Adrenal gland (tissue), 19 donors: Measurements from ENCODE around the gene KRTAP9-3. TPM values are rescaled to one million over a fixed set of nuclear protein-coding genes. Genes with fewer than 3 reads are reported as not detected.
"Not testable (repeated sequence)": the region's sequence is repeated elsewhere in the genome, so short reads cannot be mapped to it uniquely, and the experiment has no call there.

ENCODE experiments used
- DNase-seq, 7 donors: peaks; one replicate each; pipeline ENCODE4 v3.0.0-alpha.2; 2019 to 2020
- H3K27ac ChIP-seq, 5 donors: fragments of 200-600 bp; sonication (generic) in 4 of 5; 1 replicate in 3 of 5; 2 replicates in 2 of 5; pipeline versions ENCODE4 v1.5.1 to v1.8.0; 2016 to 2020; ENCODE audit warnings: mild to moderate bottlenecking in 1 of 5
- H3K27me3 ChIP-seq: fragments of 200-600 bp; 2 replicates; pipeline ENCODE4 v1.8.0; 2021
- H3K36me3 ChIP-seq, 2 donors: fragments of 200-600 bp; replicated peaks in 1 of 2; 1 replicate in 1 of 2; 2 replicates in 1 of 2; pipeline versions ENCODE4 v1.5.1 to v1.8.0; 2018 to 2022
- H3K4me1 ChIP-seq, 2 donors: fragments of 200-600 bp; replicated peaks in 1 of 2; 1 replicate in 1 of 2; 2 replicates in 1 of 2; pipeline versions ENCODE4 v1.5.1 to v1.8.0; 2018 to 2021
- H3K4me3 ChIP-seq, 4 donors: fragments of 200-600 bp; sonication (generic) in 3 of 4; one replicate each; pipeline ENCODE4 v1.5.1; 2016 to 2018
- H3K9me3 ChIP-seq, 3 donors: fragments of 200-600 bp; sonication (generic) in 1 of 3; replicated peaks in 1 of 3; 1 replicate in 2 of 3; 2 replicates in 1 of 3; pipeline versions ENCODE4 v1.5.1 to v1.8.0; 2016 to 2021
- POLR2A ChIP-seq, 2 donors: fragments of 450-650 bp; IDR thresholded peaks; one replicate each; pipeline ENCODE4 v1.6.1; 2017; ENCODE audit warnings: antibody characterized with exemption in 2 of 2, mild to moderate bottlenecking in 2 of 2, moderate library complexity in 1 of 2
- WGBS, 4 donors: extraction: QIAGEN DNeasy Blood & Tissue Kit in 2 of 4; methylation state at CpG; one replicate each; pipeline versions ENCODE4 v1.1.5 to v1.1.7; 2013 to 2017; 5-methylcytosine and 5-hydroxymethylcytosine counted together
- intact Hi-C, 2 donors: fragments of 100-400 bp; cut with DNase I; formaldehyde crosslinking; loops; one replicate each; pipeline versions ENCODE4 v1.14.1 to v1.15.0; 2022 to 2023
- long read RNA-seq, 10 donors: library from polyadenylated mRNA in 3 of 10; unstranded in 2 of 10; stranded (forward) in 1 of 10; transcript quantifications; one replicate each; pipeline ENCODE4 v2.0.0 and lab custom pipeline, GENCODE V29; 2021 to 2026
- polyA plus RNA-seq, 3 donors: library from polyadenylated mRNA; stranded (reverse); fragments of 200-250 nt in 2 of 3; fragments of 350-450 nt in 1 of 3; fragmentation: Illumina TruSeq in 1 of 3; extraction: RNeasy Lipid Tissue Mini Kit (QIAGEN cat#74804) in 1 of 3; gene quantifications; one replicate each; pipeline ENCODE4 v1.2.3, GENCODE V29; 2013 to 2014
- total RNA-seq, 9 donors: library from RNA; depleted of rRNA in 4 of 9; stranded (reverse); fragments of >200 nt in 4 of 9; fragments of 120-200 nt in 1 of 9; fragmentation: NEBNext Ultra II Directional in 1 of 9; extraction: Animal tissue kit (Norgen Biotek cat#: 25700) in 1 of 9; gene quantifications; one replicate each; pipeline versions ENCODE4 v1.1.0 to v1.2.4, GENCODE V29; 2013 to 2023
- TF ChIP-seq, protein P1 (sequence below), 6 experiments: fragments of 450-650 bp in 4 of 6; fragments of 200-600 bp in 2 of 6; sonication (generic) in 1 of 6; IDR thresholded peaks; 1 replicate in 5 of 6; 2 replicates in 1 of 6; pipeline versions ENCODE4 v1.5.1 to v1.8.0; 2016 to 2021; ENCODE audit warnings: antibody characterized with exemption in 6 of 6, mild to moderate bottlenecking in 2 of 6, moderate library complexity in 1 of 6
- donor health status: healthy with polysubstance abuse.
- donor health status: Bipolar disorder and iron deficiency.
- donor health status: DM: yes; HTN: yes; CAD: no.
- donor health status: DM: no; HTN: no; CAD: no.
- donor health status: DM: no; HTN: no; CAD: no.
- donor health status: DM: yes; HTN: yes; CAD: no.

Gene KRTAP9-3, protein sequence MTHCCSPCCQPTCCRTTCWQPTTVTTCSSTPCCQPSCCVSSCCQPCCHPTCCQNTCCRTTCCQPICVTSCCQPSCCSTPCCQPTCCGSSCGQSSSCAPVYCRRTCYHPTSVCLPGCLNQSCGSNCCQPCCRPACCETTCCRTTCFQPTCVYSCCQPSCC
- total RNA-seq = not detected
- polyA plus RNA-seq = not detected
- long read RNA-seq, donor 1 = 0 reads
- long read RNA-seq, donor 2 = 0 reads
- long read RNA-seq, donor 3 = 0 reads
- long read RNA-seq, donor 4 = 0 reads
- long read RNA-seq, donor 5 = 0 reads
- long read RNA-seq, donor 6 = 0 reads
- long read RNA-seq, donor 7 = 0 reads
- long read RNA-seq, donor 8 = 0 reads
- long read RNA-seq, donor 9 = 0 reads
- long read RNA-seq, donor 10 = 0 reads

DNA sequence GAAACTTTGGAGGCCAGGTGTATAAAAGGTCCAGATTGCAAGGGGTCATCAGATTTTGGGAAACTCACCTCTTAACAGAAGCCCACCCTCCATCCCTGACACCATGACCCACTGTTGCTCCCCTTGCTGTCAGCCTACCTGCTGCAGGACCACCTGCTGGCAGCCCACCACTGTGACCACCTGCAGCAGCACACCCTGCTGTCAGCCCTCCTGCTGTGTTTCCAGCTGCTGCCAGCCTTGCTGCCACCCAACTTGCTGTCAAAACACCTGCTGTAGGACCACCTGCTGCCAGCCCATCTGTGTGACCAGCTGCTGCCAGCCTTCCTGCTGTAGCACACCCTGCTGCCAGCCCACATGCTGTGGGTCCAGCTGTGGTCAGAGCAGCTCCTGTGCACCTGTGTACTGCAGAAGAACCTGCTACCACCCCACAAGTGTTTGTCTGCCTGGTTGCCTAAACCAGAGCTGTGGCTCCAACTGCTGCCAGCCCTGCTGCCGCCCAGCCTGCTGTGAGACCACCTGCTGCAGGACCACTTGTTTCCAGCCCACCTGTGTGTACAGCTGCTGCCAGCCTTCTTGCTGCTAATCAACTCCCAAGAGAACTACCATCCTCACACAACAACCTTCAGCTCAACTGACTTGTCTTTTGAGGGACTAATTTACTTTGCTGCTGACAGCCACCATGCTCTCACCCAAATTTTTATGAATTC, at the start of gene KRTAP9-3:
KRTAP9-3 (plus strand) TSS at position 51 of the 707 bp plus-strand sequence; CDS start at position 104, 53 bp downstream.
- H3K27ac ChIP-seq, H3K4me3 ChIP-seq, DNase-seq, H3K4me1 ChIP-seq, intact Hi-C loops, H3K9me3 ChIP-seq, H3K27me3 ChIP-seq, H3K36me3 ChIP-seq: not testable (repeated sequence)
- WGBS, 4 donors = 79 to 81% methylated on average over 1 of the region's 1 CpG; no CpG with 5 or more reads in 2 of the 4 donors

DNA sequence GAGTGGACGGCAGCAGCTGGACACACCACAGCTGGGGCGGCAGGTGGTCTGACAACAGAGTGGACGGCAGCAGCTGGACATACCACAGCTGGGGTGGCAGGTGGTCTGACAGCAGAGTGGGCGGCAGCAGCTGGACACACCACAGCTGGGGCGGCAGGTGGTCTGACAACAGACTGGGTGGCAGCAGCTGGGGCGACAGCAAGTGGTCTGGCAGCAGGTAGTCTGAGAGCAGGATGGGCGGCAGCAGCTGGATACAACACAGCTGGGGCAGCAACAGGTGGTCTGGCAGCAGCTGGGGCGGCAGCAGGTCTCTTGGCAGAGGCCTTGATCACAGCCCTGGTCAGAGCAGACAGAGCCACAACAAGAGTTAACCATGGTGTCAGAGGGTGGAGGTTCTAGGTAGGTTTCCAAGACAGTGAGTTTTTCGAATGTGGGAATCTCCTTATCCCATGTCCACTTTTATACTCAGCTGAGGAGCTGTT, 47.7 kb upstream of the KRTAP9-3 start, which contains the start of gene KRTAP4-1:
KRTAP4-1 (minus strand) TSS at position 432 of the 482 bp plus-strand sequence; CDS start at position 375, 57 bp downstream.
- TF ChIP-seq, protein P1, sequence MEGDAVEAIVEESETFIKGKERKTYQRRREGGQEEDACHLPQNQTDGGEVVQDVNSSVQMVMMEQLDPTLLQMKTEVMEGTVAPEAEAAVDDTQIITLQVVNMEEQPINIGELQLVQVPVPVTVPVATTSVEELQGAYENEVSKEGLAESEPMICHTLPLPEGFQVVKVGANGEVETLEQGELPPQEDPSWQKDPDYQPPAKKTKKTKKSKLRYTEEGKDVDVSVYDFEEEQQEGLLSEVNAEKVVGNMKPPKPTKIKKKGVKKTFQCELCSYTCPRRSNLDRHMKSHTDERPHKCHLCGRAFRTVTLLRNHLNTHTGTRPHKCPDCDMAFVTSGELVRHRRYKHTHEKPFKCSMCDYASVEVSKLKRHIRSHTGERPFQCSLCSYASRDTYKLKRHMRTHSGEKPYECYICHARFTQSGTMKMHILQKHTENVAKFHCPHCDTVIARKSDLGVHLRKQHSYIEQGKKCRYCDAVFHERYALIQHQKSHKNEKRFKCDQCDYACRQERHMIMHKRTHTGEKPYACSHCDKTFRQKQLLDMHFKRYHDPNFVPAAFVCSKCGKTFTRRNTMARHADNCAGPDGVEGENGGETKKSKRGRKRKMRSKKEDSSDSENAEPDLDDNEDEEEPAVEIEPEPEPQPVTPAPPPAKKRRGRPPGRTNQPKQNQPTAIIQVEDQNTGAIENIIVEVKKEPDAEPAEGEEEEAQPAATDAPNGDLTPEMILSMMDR (IDR thresholded peaks at IDR 0.05) = no peak
- no peak for TF ChIP-seq POLR2A (IDR thresholded peaks at IDR 0.05)
- H3K4me3 ChIP-seq = no peak within 1 kb of the TSS
- H3K9me3 ChIP-seq = peaks cover 0 to 8% (median 0%) of the 10 kb centered on the region in 3 donors
- no peak for DNase-seq
- H3K4me1 ChIP-seq = no peaks in the 10 kb centered on the region
- no peaks in the 10 kb centered on the region for H3K36me3 ChIP-seq
- 63 to 83% (median 69%) methylated on average over 7 to 9 of the region's 9 CpGs for WGBS, 4 donors
- intact Hi-C loops = no loop called here
- no peak within 1 kb of the TSS for H3K27ac ChIP-seq
- no peaks in the 10 kb centered on the region for H3K27me3 ChIP-seq

DNA sequence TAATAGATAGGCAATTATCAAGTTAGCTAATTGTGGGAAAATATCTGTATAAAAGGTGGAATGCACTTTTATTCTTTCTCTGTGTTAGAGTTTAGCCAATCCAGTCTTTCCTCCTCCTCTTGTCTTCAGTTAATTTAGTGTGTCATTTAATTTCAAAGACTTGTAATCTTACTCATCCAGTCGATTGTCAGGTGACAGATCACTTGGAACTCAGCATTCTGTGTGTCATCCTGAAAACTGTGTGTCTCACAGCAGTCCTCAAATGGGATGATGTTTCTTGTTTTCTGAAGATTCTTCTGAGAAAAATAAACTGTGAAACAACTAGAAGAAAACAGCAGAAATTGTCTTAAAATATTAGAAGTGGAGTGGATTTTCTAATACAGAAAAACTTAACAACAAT, 47.2 kb upstream of the KRTAP9-3 start:
- no peak for DNase-seq
- intact Hi-C loops = no loop called here
- no peak overlapping the region for H3K27ac ChIP-seq
- TF ChIP-seq POLR2A (IDR thresholded peaks at IDR 0.05) = no peak
- TF ChIP-seq, protein P1 (IDR thresholded peaks at IDR 0.05) = no peak
- H3K27me3 ChIP-seq = no peaks in the 10 kb centered on the region
- no peaks in the 10 kb centered on the region for H3K36me3 ChIP-seq
- no peaks in the 10 kb centered on the region for H3K4me1 ChIP-seq
- 31 to 58% (median 37%) methylated on average over 1 of the region's 1 CpG for WGBS, 4 donors
- no peak overlapping the region for H3K4me3 ChIP-seq
- peaks cover 0 to 8% (median 0%) of the 10 kb centered on the region in 3 donors for H3K9me3 ChIP-seq

DNA sequence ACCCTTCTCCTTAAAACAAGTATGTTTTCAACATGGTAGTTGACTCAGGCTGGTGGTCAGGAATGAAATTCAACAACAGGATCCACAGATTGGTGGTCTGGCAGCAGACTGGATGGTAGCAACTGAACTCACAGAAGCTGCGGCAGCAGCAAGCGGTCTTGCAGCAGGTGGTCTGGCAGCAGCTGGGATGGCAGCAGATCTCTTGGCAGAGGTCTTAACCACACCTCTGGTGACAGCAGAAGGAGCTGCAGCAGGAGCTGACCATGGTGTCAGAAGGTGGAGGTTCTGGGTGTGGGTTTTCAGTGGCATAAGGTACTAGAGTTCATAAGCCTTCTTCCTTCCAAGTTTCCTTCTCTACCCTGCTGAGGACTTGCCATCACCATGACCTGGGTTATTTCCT, 45.4 kb upstream of the KRTAP9-3 start:
- H3K36me3 ChIP-seq = no peaks in the 10 kb centered on the region
- peaks cover 0 to 8% (median 0%) of the 10 kb centered on the region in 3 donors for H3K9me3 ChIP-seq
- no peak overlapping the region for H3K27ac ChIP-seq
- no peaks in the 10 kb centered on the region for H3K27me3 ChIP-seq
- no peaks in the 10 kb centered on the region for H3K4me1 ChIP-seq
- intact Hi-C loops = no loop called here
- WGBS, 4 donors = 83 to 94% (median 91%) methylated on average over 2 of the region's 2 CpGs; no CpG with 5 or more reads in 1 of the 4 donors
- TF ChIP-seq POLR2A (IDR thresholded peaks at IDR 0.05) = no peak
- TF ChIP-seq, protein P1 (IDR thresholded peaks at IDR 0.05) = no peak
- H3K4me3 ChIP-seq = no peak overlapping the region
- no peak for DNase-seq

DNA sequence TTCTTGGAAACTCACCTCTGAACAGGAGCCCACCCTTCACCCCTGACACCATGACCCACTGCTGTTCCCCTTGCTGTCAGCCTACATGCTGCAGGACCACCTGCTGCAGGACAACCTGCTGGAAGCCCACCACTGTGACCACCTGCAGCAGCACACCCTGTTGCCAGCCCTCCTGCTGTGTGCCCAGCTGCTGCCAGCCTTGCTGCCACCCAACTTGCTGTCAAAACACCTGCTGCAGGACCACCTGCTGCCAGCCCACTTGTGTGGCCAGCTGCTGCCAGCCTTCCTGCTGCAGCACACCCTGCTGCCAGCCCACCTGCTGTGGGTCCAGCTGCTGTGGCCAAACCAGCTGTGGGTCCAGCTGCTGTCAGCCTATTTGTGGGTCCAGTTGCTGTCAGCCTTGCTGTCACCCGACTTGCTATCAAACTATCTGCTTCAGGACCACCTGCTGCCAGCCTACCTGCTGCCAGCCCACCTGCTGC, 42.4 kb upstream of the KRTAP9-3 start, which contains the start of gene KRTAP9-1:
KRTAP9-1 (plus strand) TSS at position 51 of the 482 bp plus-strand sequence; CDS start at position 51, 0 bp downstream.
- H3K4me3 ChIP-seq, DNase-seq, H3K36me3 ChIP-seq, H3K27ac ChIP-seq, intact Hi-C loops, H3K9me3 ChIP-seq, H3K4me1 ChIP-seq, H3K27me3 ChIP-seq: not testable (repeated sequence)
- WGBS, 4 donors = 71 to 76% methylated on average over 1 of the region's 1 CpG; no CpG with 5 or more reads in 2 of the 4 donors
